NCI-H69 (cell line): ENCODE data around the gene COPS7B.

ENCODE experiments used
- DNase-seq: peaks from one replicate; lab custom pipeline; 2025; lab: John Stamatoyannopoulos, UW

COPS7B gene

DNA sequence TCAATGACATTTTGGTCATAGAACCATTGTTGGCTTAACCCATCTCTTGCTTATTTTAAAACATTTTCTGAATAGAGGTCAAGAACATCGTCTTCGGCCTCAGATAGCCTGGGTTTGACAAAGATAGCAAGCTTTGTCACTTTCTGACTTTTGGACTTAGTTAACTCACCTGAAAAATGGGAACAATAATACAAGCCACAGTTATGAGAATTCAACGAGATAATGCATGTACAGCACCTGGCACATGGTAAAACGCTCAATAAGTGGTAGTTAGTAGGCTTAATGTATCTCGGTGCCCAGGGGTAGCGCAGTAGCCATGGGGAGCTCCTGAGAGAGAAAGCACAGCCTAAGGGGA, 446 bp upstream of the COPS7B start:
- no peak for DNase-seq

GRCh38 chr2:231786917-231787292, 660 bp downstream of the COPS7B start:
- no peak for DNase-seq

GRCh38 chr2:231791107-231791506, 4.9 kb downstream of the COPS7B start:
- DNase-seq = no peak

GRCh38 chr2:231794383-231794782, 8.1 kb downstream of the COPS7B start:
- DNase-seq = no peak

GRCh38 chr2:231795525-231796327, 9.5 kb downstream of the COPS7B start:
- peak; percentile 84 for DNase-seq

GRCh38 chr2:231800493-231801091, 14.3 kb downstream of the COPS7B start:
- DNase-seq = peak; percentile 40

- DNase-seq = no peak
Observed at GRCh38 chr2:231803501-231804138, 17.4 kb downstream of the COPS7B start.

DNA sequence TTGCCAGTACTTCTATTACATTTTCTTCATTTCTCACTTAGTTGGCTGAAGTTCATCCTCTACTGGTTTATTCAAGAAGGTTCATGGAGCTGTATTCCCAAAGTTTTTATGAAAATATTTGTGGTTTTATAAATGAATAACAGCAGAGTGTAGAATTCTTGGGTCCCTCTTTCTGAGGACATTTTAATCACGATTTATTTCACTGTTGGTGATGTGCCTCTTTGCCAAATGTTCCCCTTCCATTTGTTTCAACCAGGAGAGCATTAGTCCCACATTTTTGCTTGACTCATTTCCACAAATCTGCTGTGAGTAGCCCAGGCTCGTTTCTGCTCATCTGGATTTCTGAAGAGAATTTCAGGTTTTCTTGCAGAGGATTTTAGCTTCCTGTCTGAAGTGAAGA, 20.8 kb downstream of the COPS7B start:
- no peak for DNase-seq

- DNase-seq = no peak
Observed at GRCh38 chr2:231810905-231811304, 24.7 kb downstream of the COPS7B start.

GRCh38 chr2:231816327-231817026, 30.2 kb downstream of the COPS7B start:
- no peak for DNase-seq

- no peak for DNase-seq
Observed at GRCh38 chr2:231819447-231820042, 33.3 kb downstream of the COPS7B start.

DNA sequence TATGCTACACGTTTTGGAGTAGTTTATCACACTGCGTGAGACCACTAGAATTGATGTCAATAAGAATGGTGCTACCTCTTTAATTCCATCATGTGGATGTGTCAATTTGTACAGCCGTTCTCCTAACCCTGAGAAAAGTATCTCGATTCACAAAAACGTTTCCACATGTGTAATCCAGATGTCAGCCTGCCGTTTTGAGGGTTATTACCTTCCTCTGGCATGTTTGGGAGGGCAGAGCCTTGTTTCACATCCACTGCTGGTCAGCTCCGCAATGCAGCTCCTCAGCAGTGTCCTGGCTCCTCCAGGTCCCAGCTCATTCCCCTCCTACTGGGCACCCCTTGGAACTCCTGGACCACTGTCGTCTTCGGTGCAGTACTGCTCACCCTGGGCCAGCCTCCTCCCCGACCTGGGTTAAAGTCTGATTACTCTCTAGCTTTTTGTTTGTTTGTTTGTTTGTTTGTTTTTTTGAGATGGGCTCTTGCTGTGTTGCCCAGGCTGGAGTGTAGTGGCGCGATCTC, 34.6 kb downstream of the COPS7B start:
- no peak for DNase-seq

DNA sequence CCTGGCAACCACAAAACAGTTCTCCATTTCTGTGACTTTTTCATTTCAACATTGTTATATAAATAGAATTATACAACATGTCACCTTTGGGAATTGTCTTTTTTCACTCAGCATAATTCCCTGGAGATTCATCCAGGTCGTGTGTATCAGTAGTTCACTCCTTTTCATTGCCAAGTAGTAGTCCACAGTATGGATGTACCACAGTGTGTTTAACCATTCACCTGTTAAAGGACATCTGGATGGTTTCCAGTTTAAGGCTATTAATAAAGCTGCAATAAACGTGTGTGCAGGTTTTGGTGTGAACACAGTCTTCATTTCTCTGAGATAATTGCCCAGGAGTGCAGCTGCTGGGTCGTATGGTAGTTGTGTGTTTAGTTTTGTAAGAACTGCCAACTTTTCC, 35.7 kb downstream of the COPS7B start:
- no peak for DNase-seq

DNA sequence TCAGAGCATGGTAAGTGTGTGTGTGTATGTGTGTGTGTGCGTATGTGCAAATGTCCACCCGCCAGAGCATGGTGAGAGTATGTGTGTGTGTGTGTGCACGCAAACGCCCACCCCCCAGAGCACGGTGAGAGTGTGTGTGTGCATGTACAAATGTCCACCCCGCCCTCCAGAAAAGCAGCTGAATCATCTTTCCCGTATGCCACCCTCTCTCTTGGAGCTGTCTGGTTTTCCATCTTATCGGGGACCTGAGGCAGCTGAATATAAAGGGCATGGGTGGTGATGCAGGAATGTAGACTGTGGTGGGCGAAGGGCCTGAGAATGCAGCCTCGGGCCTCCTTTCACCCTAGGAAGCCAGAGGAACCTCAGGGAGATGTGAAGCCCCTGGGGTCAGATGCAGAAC, 66.9 kb downstream of the COPS7B start:
- no peak for DNase-seq

- DNase-seq = peak; percentile 71
Observed at GRCh38 chr2:231854616-231855125, 68.4 kb downstream of the COPS7B start.

GRCh38 chr2:231856959-231857358, 70.7 kb downstream of the COPS7B start:
- no peak for DNase-seq
